HepG2 (cell line): ENCODE measurements around the gene FCHO1. TPM values are rescaled to one million over a fixed set of nuclear protein-coding genes. Genes with fewer than 3 reads are reported as not detected.
A peak's percentile ranks its signal among the peaks of the same experiment; 100 is the strongest.

Experiments
- CREM ChIP-seq, 2 experiments: sonication (generic) in 1 of 2; formaldehyde crosslinking in 1 of 2; IDR thresholded peaks; 2 replicates each; pipeline versions ENCODE4 v1.4.0 to v1.6.1; 2016 to 2020; ENCODE audit warnings: antibody characterized with exemption in 1 of 2, mild to moderate bottlenecking in 1 of 2, missing genetic modification reagents in 1 of 2
- HOXD1 ChIP-seq: sonication (generic); formaldehyde crosslinking; IDR thresholded peaks from 2 replicates; pipeline ENCODE4 v1.5.0; 2020; ENCODE audit warnings: missing genetic modification reagents
- KDM5B ChIP-seq: sonication (generic); formaldehyde crosslinking; IDR thresholded peaks from 2 replicates; pipeline ENCODE4 v1.4.0; 2020; ENCODE audit warnings: missing genetic modification reagents, mild to moderate bottlenecking, borderline replicate concordance
- NFKB2 ChIP-seq: sonication (generic); formaldehyde crosslinking; IDR thresholded peaks from 2 replicates; pipeline ENCODE4 v1.4.0; 2020; ENCODE audit warnings: missing genetic modification reagents, borderline replicate concordance
- ZNF33B ChIP-seq: sonication (generic); formaldehyde crosslinking; IDR thresholded peaks from 2 replicates; pipeline ENCODE4 v1.5.1; 2020; ENCODE audit warnings: mild to moderate bottlenecking, missing genetic modification reagents
- ZNF354B ChIP-seq: sonication (generic); formaldehyde crosslinking; IDR thresholded peaks from 2 replicates; pipeline ENCODE4 v1.8.0; 2022; ENCODE audit warnings: mild to moderate bottlenecking, missing genetic modification reagents
- ZNF766 ChIP-seq: sonication (generic); formaldehyde crosslinking; IDR thresholded peaks from 2 replicates; pipeline ENCODE4 v1.5.0; 2020; ENCODE audit warnings: missing genetic modification reagents, borderline replicate concordance
- ZNF775 ChIP-seq: sonication (generic); formaldehyde crosslinking; IDR thresholded peaks from 2 replicates; pipeline ENCODE4 v1.4.0; 2020; ENCODE audit warnings: missing genetic modification reagents, mild to moderate bottlenecking, moderate library complexity, borderline replicate concordance
- polyA plus RNA-seq, 8 experiments: library from polyadenylated mRNA; depleted of rRNA in 3 of 8; stranded (reverse) in 7 of 8; unstranded in 1 of 8; fragments of >200 nt; fragmentation: Illumina TruSeq in 4 of 8; extraction: Trizol in 4 of 8; gene quantifications; 2 replicates each; pipeline versions ENCODE4 v1.2.1 to v1.2.3, GENCODE V29; 2011 to 2016; ENCODE audit warnings: low read depth in 4 of 8, missing spikeins in 1 of 8, mixed read lengths in 1 of 8; ENCODE audit not compliant: insufficient read depth in 1 of 8
- total RNA-seq, 5 experiments: library from RNA; depleted of rRNA; stranded (reverse); fragments of >200 nt; fragmentation: Illumina TruSeq; extraction: Trizol; gene quantifications; 2 replicates each; pipeline ENCODE4 v1.2.3, GENCODE V29; 2016; ENCODE audit warnings: low read depth in 1 of 5
- TF ChIP-seq, protein P1 (sequence below): sonication (generic); formaldehyde crosslinking; IDR thresholded peaks from 2 replicates; pipeline ENCODE4 v1.4.0; 2020; ENCODE audit warnings: missing genetic modification reagents
- TF ChIP-seq, protein P2 (sequence below): sonication (generic); formaldehyde crosslinking; IDR thresholded peaks from 2 replicates; pipeline ENCODE4 v1.5.0; 2020; ENCODE audit warnings: missing genetic modification reagents
- TF ChIP-seq, protein P3 (sequence below): sonication (generic); formaldehyde crosslinking; IDR thresholded peaks from 2 replicates; pipeline ENCODE4 v1.5.0; 2020; ENCODE audit warnings: mild to moderate bottlenecking, missing genetic modification reagents, borderline replicate concordance
- TF ChIP-seq, protein P4 (sequence below): sonication (generic); formaldehyde crosslinking; IDR thresholded peaks from 2 replicates; pipeline ENCODE4 v1.9.0; 2021; ENCODE audit warnings: mild to moderate bottlenecking, missing genetic modification reagents

The FCHO1 gene
- total and polyA plus RNA-seq, 2 of the 13 experiments (the other 11 are each of a cell fraction or from before 2014, with no cell fraction given) = 1.3 to 3.1 TPM

DNA sequence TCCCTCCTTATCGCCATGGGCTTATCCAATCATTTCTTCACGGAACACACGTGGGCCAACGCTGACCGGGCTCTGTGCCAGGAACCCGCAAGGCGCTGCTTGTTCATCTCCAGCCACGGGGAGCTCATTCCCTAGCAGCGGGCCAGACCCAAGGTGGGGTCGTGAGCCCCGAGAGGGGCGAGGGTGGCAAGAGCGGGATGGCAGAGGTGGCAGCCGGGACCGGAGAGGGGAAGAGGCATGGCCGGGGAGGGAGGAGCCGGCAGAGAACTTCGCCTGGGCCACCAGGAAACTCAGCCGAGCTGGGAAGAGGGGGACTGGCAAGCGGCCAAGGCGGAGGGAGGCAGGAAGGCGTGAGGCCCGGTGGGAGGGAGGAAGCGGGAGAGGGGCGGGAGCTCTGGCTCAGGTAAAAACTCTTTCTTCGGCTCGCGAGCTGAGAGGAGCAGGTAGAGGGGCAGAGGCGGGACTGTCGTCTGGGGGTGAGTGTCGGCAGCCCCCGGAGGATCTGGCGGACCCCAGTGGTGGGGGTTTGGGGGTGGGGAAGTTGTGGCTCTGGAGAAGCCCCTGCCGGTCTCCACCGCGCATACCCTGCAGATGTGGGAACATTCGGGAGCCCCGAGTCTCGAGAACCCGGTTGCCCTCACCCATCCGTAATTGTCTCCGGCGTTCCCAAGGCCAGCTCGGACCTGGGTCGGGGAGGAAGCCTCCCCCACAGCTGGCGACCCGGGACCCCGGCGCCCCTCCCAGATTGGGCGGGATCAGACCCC is 43.6 kb downstream of the FCHO1 start, which contains the start of gene B3GNT3 (continued):
- TF ChIP-seq, protein P1, sequence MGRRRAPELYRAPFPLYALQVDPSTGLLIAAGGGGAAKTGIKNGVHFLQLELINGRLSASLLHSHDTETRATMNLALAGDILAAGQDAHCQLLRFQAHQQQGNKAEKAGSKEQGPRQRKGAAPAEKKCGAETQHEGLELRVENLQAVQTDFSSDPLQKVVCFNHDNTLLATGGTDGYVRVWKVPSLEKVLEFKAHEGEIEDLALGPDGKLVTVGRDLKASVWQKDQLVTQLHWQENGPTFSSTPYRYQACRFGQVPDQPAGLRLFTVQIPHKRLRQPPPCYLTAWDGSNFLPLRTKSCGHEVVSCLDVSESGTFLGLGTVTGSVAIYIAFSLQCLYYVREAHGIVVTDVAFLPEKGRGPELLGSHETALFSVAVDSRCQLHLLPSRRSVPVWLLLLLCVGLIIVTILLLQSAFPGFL (CRISPR knock-in tag) = no peak
- TF ChIP-seq ZNF766 (CRISPR knock-in tag) (no peak), HOXD1 (no peak), KDM5B (peak; percentile 50; the same call in 1 of the 2 replicates), CREM (IDR thresholded peaks at IDR 0.05) (no peak), CREM (CRISPR knock-in tag; IDR thresholded peaks at IDR 0.05) (no peak), ZNF33B (CRISPR knock-in tag) (0 out of 2 replicates have a peak, but pooled peaks have one; percentile 53), ZNF775 (CRISPR knock-in tag) (no peak), NFKB2 (CRISPR knock-in tag) (no peak), ZNF354B (CRISPR knock-in tag) (no peak)
- TF ChIP-seq, protein P2, sequence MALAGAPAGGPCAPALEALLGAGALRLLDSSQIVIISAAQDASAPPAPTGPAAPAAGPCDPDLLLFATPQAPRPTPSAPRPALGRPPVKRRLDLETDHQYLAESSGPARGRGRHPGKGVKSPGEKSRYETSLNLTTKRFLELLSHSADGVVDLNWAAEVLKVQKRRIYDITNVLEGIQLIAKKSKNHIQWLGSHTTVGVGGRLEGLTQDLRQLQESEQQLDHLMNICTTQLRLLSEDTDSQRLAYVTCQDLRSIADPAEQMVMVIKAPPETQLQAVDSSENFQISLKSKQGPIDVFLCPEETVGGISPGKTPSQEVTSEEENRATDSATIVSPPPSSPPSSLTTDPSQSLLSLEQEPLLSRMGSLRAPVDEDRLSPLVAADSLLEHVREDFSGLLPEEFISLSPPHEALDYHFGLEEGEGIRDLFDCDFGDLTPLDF (CRISPR knock-in tag) = no peak
- TF ChIP-seq, protein P3, sequence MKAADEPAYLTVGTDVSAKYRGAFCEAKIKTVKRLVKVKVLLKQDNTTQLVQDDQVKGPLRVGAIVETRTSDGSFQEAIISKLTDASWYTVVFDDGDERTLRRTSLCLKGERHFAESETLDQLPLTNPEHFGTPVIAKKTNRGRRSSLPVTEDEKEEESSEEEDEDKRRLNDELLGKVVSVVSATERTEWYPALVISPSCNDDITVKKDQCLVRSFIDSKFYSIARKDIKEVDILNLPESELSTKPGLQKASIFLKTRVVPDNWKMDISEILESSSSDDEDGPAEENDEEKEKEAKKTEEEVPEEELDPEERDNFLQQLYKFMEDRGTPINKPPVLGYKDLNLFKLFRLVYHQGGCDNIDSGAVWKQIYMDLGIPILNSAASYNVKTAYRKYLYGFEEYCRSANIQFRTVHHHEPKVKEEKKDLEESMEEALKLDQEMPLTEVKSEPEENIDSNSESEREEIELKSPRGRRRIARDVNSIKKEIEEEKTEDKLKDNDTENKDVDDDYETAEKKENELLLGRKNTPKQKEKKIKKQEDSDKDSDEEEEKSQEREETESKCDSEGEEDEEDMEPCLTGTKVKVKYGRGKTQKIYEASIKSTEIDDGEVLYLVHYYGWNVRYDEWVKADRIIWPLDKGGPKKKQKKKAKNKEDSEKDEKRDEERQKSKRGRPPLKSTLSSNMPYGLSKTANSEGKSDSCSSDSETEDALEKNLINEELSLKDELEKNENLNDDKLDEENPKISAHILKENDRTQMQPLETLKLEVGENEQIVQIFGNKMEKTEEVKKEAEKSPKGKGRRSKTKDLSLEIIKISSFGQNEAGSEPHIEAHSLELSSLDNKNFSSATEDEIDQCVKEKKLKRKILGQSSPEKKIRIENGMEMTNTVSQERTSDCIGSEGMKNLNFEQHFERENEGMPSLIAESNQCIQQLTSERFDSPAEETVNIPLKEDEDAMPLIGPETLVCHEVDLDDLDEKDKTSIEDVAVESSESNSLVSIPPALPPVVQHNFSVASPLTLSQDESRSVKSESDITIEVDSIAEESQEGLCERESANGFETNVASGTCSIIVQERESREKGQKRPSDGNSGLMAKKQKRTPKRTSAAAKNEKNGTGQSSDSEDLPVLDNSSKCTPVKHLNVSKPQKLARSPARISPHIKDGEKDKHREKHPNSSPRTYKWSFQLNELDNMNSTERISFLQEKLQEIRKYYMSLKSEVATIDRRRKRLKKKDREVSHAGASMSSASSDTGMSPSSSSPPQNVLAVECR (CRISPR knock-in tag) = peak; percentile 24; the same call in 1 of the 2 replicates
- TF ChIP-seq, protein P4, sequence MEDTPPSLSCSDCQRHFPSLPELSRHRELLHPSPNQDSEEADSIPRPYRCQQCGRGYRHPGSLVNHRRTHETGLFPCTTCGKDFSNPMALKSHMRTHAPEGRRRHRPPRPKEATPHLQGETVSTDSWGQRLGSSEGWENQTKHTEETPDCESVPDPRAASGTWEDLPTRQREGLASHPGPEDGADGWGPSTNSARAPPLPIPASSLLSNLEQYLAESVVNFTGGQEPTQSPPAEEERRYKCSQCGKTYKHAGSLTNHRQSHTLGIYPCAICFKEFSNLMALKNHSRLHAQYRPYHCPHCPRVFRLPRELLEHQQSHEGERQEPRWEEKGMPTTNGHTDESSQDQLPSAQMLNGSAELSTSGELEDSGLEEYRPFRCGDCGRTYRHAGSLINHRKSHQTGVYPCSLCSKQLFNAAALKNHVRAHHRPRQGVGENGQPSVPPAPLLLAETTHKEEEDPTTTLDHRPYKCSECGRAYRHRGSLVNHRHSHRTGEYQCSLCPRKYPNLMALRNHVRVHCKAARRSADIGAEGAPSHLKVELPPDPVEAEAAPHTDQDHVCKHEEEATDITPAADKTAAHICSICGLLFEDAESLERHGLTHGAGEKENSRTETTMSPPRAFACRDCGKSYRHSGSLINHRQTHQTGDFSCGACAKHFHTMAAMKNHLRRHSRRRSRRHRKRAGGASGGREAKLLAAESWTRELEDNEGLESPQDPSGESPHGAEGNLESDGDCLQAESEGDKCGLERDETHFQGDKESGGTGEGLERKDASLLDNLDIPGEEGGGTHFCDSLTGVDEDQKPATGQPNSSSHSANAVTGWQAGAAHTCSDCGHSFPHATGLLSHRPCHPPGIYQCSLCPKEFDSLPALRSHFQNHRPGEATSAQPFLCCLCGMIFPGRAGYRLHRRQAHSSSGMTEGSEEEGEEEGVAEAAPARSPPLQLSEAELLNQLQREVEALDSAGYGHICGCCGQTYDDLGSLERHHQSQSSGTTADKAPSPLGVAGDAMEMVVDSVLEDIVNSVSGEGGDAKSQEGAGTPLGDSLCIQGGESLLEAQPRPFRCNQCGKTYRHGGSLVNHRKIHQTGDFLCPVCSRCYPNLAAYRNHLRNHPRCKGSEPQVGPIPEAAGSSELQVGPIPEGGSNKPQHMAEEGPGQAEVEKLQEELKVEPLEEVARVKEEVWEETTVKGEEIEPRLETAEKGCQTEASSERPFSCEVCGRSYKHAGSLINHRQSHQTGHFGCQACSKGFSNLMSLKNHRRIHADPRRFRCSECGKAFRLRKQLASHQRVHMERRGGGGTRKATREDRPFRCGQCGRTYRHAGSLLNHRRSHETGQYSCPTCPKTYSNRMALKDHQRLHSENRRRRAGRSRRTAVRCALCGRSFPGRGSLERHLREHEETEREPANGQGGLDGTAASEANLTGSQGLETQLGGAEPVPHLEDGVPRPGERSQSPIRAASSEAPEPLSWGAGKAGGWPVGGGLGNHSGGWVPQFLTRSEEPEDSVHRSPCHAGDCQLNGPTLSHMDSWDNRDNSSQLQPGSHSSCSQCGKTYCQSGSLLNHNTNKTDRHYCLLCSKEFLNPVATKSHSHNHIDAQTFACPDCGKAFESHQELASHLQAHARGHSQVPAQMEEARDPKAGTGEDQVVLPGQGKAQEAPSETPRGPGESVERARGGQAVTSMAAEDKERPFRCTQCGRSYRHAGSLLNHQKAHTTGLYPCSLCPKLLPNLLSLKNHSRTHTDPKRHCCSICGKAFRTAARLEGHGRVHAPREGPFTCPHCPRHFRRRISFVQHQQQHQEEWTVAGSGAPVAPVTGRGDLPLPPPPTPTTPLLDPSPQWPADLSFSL = no peak
